GM12801 (cell line): ENCODE data around the gene STEAP3.

Experiments
- TF ChIP-seq, protein P1 (sequence below): IDR thresholded peaks from one replicate; pipeline ENCODE4 v1.5.1; 2011; ENCODE audit warnings: control low read depth; ENCODE audit not compliant: insufficient read length; ENCODE audit errors: extremely low read depth

STEAP3 gene

DNA sequence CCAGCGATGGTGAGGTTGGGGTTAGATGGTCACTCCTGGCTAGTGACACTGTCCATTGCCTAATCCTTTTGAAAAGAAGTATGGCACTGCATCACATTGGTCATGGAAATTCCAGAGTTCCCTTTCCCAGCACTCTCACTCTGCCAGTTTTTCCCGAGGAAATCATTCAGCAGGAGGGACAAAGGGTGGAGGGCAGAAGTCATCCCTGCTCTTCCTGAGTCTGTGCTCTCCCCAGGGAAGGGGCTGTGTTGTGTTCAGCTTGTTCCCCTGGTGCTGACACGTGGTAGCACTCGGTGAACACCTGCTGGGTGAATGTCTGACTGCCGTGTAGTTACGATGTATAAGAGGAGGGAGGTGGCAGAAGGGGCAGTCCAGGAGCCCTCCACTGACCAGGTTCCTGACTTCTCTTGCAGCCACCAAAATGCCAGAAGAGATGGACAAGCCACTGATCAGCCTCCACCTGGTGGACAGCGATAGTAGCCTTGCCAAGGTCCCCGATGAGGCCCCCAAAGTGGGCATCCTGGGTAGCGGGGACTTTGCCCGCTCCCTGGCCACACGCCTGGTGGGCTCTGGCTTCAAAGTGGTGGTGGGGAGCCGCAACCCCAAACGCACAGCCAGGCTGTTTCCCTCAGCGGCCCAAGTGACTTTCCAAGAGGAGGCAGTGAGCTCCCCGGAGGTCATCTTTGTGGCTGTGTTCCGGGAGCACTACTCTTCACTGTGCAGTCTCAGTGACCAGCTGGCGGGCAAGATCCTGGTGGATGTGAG, 21.6 kb downstream of the STEAP3 start:
- TF ChIP-seq, protein P1, sequence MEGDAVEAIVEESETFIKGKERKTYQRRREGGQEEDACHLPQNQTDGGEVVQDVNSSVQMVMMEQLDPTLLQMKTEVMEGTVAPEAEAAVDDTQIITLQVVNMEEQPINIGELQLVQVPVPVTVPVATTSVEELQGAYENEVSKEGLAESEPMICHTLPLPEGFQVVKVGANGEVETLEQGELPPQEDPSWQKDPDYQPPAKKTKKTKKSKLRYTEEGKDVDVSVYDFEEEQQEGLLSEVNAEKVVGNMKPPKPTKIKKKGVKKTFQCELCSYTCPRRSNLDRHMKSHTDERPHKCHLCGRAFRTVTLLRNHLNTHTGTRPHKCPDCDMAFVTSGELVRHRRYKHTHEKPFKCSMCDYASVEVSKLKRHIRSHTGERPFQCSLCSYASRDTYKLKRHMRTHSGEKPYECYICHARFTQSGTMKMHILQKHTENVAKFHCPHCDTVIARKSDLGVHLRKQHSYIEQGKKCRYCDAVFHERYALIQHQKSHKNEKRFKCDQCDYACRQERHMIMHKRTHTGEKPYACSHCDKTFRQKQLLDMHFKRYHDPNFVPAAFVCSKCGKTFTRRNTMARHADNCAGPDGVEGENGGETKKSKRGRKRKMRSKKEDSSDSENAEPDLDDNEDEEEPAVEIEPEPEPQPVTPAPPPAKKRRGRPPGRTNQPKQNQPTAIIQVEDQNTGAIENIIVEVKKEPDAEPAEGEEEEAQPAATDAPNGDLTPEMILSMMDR: no peak

DNA sequence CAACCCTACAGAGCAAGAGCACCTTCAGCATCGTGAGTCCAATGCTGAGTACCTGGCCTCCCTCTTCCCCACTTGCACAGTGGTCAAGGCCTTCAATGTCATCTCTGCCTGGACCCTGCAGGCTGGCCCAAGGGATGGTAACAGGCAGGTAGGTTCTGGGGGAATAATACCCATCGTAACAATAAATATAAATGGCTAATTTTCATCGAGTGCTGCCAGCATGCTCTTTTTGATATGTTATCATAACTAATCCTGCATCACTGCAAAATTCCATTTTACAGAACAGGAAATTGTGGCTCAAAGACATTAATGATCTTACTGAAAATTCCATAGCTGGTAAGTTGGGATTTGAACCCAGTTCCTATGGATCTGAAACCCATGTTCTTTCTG, 22.2 kb downstream of the STEAP3 start:
- TF ChIP-seq, protein P1: no peak

DNA sequence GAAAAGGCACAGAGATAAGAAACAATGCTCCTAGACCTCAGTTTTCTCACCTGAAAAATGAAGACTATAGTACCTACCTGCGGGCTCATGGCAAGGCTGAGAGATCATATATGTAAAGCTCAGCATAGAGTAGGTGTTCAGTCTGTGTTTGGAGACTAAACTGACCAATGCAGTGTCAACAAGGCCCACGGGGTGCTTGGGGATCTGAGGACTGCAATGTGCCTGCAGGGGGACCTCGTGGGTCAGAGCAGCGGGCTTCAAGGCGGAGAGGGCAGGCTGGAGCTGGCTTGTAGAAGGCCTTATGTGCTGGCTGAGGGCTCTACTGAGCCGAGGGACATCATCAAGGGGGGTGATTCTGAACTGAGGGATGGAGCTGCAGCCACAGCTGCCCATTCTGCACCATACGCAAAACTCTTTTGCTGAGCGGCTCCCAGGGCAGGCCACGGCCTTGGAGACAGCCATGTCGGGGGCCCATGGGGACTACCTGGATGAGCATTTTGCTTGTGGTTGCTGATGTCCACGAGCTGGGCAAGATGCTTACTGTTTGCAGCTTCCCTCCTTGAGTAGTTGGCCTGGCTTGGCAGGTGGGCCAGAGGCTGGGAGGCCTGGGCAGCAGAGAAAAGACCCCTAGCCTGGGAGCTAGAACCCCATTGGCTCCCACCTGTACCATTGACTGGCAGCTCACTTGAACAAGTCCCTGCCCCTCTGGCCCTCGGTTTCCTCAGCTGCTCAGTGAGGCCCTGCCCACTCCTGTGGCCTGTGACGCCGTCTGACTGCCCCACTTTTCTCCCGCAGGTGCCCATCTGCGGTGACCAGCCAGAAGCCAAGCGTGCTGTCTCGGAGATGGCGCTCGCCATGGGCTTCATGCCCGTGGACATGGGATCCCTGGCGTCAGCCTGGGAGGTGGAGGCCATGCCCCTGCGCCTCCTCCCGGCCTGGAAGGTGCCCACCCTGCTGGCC, 23.5 kb downstream of the STEAP3 start:
- TF ChIP-seq, protein P1: no peak

DNA sequence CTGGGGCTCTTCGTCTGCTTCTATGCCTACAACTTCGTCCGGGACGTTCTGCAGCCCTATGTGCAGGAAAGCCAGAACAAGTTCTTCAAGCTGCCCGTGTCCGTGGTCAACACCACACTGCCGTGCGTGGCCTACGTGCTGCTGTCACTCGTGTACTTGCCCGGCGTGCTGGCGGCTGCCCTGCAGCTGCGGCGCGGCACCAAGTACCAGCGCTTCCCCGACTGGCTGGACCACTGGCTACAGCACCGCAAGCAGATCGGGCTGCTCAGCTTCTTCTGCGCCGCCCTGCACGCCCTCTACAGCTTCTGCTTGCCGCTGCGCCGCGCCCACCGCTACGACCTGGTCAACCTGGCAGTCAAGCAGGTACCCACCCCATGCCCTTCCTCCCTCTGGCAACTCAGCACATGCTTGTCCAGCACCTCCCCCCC, 24.2 kb downstream of the STEAP3 start:
- TF ChIP-seq, protein P1: no peak

DNA sequence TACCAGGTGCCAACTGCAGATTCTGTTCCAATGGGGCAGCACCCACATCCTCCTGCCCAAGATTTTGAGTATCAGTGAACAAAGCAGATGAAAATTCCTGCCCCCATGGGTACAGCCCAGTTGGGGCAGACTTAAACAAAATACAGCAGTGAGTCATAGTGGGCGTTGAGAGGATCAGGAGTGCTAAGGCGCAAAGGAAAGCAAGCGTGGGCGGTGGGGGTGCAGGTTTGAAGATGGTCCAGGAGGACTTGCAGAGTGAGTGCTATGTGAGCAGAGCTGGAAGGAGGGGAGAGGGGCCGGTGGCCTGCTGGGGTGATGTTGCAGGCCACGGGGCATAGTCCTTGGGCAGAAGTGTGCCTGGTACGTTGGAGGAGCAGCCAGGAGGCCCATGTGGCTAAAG, 24.7 kb downstream of the STEAP3 start:
- TF ChIP-seq, protein P1: no peak

DNA sequence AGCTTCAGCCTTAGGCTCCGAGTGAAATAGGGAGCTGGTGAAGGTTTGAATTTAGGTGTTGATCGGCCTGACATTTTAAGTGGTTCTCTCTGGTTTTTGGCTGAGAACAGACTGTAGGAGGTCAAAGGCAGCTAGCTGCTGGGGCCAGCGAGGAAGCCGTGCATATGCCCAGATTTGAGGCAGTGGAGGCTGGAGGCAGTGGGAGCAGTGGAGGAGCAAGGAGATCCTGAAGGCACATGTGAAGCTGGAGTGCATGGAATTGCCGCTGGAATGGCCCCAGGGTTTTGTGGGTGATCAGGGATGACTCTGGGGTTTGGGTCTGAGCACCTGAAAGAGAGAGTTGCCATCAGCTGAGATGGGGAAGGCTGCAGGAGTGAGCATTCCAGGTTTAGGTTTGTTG, 25.1 kb downstream of the STEAP3 start:
- TF ChIP-seq, protein P1: no peak

DNA sequence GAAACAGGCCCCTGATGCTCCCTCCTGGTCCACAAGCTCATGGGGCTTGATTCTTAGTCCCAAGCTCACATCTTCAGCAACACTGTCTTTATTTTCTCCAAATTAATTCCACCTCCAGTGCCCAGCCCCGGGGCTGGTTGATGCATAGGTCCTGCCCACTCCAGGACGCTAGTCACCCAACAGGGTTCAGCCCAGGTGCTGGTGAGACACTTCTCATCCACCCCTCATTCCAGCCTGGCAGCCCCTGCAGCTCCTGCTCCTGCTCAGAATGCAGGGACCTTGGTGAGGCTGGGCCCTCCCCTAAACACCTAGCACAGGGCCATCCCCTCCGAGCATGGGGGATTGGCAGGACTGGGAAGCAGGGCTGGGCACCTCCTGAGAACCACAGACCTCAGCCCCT, 25.7 kb downstream of the STEAP3 start:
- TF ChIP-seq, protein P1: no peak
